HG03103 (cell line): ENCODE data around the gene MAPRE2.

Source experiments
- ATAC-seq: cut with Tn5 transposase; IDR thresholded peaks from one replicate; pipeline ENCODE4 v1.9.1; 2021; ENCODE audit warnings: low read depth; ENCODE audit not compliant: unreplicated experiment

MAPRE2 gene

GRCh38 chr18:35040988-35041814 lies at the start of gene MAPRE2:
TSS of gene MAPRE2 (plus strand) at chr18:35041413. CDS start at chr18:35041540, 127 bp downstream.
- peak; percentile 64 for ATAC-seq

- no peak for ATAC-seq
Observed at GRCh38 chr18:34991561-34991960, 49.7 kb upstream of the MAPRE2 start.

- no peak for ATAC-seq
Observed at GRCh38 chr18:34993289-34993688, 47.9 kb upstream of the MAPRE2 start.

- ATAC-seq: no peak
Observed at GRCh38 chr18:34995746-34996145, 45.5 kb upstream of the MAPRE2 start.

GRCh38 chr18:34998661-34999060 lies 42.6 kb upstream of the MAPRE2 start:
- no peak for ATAC-seq

- no peak for ATAC-seq
Observed at GRCh38 chr18:34999756-35000289, 41.4 kb upstream of the MAPRE2 start.

- ATAC-seq: no peak
Observed at GRCh38 chr18:35000457-35000856, 40.8 kb upstream of the MAPRE2 start.

- ATAC-seq: no peak
Observed at GRCh38 chr18:35002120-35002519, 39.1 kb upstream of the MAPRE2 start.

- ATAC-seq: peak; percentile 96
Observed at GRCh38 chr18:35005963-35006577, 35.1 kb upstream of the MAPRE2 start.

- no peak for ATAC-seq
Observed at GRCh38 chr18:35010156-35010555, 31.1 kb upstream of the MAPRE2 start.

- ATAC-seq: no peak
Observed at GRCh38 chr18:35010993-35011392, 30.2 kb upstream of the MAPRE2 start.

- no peak for ATAC-seq
Observed at GRCh38 chr18:35019933-35020332, 21.3 kb upstream of the MAPRE2 start.

GRCh38 chr18:35022426-35023001 lies 18.7 kb upstream of the MAPRE2 start:
- no peak for ATAC-seq

- ATAC-seq: no peak
Observed at GRCh38 chr18:35024196-35024595, 17.0 kb upstream of the MAPRE2 start.

- ATAC-seq: no peak
Observed at GRCh38 chr18:35024965-35025364, 16.2 kb upstream of the MAPRE2 start.

GRCh38 chr18:35026407-35027061 lies 14.7 kb upstream of the MAPRE2 start:
- peak; percentile 45 for ATAC-seq

- ATAC-seq: no peak
Observed at GRCh38 chr18:35027206-35027605, 14.0 kb upstream of the MAPRE2 start.

- no peak for ATAC-seq
Observed at GRCh38 chr18:35028536-35028935, 12.7 kb upstream of the MAPRE2 start.

GRCh38 chr18:35029103-35029502 lies 12.1 kb upstream of the MAPRE2 start:
- ATAC-seq: no peak

GRCh38 chr18:35029770-35030169 lies 11.4 kb upstream of the MAPRE2 start:
- peak; percentile 53 for ATAC-seq
